ENCODE measurements around the gene CEP170B.
"Not testable (repeated sequence)": the region's sequence is repeated elsewhere in the genome, so short reads cannot be mapped to it uniquely, and the experiment has no call there.

Gene CEP170B

DNA sequence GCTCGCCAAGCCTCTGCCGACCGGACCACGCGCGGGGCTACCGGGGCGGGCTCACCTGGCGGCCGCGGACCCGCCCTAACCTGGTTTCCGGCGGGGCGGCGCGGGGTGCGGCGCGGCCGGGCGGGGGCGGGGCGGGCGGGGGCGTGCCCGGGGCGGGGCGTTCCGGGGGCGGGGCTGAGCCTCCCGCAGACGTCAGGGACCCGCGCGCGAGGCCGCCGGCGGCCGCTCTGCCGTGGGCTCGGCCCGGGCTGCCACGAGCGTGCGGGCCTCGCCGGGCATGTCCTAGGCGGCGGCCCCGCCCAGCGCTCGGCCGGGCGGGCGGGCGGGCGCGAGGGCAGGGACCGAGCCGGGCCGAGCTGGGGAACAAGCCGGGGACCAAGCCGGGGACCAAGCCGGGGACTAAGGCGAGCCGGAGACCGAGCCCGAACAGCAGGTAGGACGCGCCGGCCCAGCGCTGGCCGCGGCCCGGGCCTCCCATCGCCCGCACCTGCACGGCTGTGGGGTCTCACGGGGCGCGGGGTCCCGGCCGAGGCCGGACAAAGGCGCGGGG, at the start of gene CEP170B:
Gene CEP170B (plus strand): TSS at position 188 of the 550 bp plus-strand sequence. CDS start 3,183 bp downstream, outside the sequence.
- DNase-seq (ENCODE audit: low read depth in 3 of 3, low spot score in 1 of 3): peak in 2 of 3 donors; percentile 30 to 34

DNA sequence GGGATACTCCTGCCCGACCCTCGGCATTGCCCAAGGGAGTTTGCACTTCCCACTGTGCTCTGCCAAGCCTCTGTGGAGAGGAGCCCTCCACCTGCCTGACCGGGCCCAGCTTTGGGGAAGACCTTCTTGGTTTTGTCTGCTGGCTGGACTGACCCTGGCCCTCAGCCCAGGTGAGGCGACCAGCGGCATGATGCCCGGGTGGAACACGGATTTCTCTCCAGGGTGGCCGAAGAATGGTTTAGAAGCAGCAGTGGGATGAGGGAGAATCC, 48.5 kb upstream of the CEP170B start:
- no peak for DNase-seq (ENCODE audit: low read depth in 3 of 3, low spot score in 1 of 3)

DNA sequence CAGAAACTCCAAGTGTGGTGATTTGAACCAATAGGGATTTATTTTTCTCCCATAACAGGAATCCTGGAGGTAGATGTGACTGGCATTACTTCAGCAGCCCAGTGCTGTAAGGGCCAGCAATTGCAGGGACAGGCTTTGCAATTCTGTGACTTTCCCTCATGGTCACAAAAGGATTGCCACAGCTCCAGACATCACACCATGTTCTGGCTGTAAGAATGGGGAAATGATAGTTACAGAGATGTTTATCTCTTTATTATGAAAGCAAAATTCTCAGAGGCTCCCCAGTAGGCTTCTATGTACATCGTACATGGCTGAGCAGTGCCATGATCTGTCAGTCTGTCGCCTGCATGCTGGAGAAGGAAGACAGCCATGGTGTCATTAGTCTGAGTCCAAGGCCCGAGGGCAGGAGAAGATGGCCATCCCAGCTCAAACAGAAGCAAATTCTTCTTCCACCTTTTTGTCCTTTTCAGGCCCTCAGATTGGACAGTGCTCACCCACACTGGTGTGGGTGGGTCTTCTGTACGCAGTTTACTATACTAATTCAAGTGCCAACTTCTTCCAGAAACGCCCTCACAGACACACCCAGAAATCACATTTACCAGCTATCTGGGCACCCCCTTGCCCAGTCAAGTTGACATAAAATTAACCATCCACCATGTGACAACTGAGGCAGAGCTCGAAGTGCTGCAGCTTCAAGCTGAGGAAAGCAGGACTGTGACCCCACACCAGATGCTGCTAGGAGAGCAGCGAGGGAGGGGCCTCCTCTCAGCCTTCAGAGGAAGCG, 46.9 kb upstream of the CEP170B start:
- DNase-seq (ENCODE audit: low read depth in 3 of 3, low spot score in 1 of 3): no peak

DNA sequence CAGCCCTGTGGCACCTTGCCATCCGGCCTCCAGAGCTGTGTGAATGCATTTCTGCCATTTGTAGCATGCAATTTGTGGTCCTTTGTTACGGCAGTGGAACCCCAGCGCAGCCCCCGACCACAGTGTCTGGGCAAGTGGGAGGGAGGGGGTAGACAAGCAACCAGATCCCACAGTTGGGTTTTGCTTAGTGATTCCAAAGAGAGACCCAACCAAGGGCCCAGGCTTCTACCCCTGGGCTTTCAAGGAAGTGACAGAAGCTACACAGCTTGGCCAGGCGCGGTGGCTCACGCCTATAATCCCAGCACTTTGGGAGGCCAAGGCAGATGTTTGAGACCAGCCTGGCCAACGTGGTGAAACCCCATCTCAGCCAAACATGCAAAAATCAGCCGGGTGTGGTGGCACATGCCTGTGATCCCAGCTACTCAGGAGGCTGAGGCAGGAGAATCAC, 46.3 kb upstream of the CEP170B start:
- no peak for DNase-seq (ENCODE audit: low read depth in 3 of 3, low spot score in 1 of 3)

DNA sequence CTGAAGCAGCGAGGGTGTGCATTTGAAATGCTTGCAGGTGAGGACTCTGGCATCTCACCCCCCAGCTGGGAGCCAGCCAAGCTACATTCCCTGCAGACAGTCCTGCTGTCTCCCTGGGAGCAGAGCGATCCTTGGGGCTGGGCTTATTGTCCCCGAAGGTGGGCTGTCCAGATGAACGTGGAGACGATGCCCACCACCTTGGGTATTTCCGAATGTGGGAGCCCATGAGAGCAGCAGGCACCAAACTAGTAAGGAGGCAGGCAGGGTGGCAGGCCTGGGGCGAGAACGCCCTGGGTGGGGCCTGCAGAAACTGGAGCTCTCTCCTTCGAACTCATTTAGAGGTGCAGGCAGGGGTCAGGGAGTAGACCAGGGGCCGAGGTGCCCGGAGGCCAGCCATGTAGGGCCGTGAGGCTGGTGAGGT, 45.7 kb upstream of the CEP170B start:
- DNase-seq (ENCODE audit: low read depth in 3 of 3, low spot score in 1 of 3): no peak

DNA sequence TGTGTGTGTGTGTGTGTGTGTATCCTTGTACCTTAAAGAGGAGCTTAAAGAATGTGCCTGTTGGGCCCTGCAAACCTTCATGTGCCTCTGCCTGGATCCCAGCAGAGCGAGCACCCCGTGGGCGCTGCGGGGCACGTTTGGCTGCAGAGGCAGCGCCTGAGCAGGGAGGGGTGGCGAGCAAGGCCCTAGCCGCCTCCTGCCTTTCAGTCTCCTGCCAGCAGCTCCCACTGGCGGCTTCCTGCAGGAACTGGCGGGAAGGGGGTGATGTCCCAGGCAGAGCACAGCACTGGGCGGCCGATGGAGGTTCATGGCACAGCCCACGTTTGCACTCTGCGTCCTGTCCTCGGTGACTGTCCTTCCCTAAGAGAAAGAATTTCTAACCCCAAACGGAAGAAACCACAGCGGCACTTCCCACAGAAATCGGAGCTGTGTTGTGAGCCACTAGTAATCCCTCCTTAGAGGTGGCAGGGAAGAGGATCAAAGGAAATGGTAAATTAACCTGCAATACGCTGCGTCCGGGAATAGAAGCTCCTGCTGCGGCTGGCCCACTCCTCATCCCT, 44.3 kb upstream of the CEP170B start:
- DNase-seq (ENCODE audit: low read depth in 3 of 3, low spot score in 1 of 3): no peak

DNA sequence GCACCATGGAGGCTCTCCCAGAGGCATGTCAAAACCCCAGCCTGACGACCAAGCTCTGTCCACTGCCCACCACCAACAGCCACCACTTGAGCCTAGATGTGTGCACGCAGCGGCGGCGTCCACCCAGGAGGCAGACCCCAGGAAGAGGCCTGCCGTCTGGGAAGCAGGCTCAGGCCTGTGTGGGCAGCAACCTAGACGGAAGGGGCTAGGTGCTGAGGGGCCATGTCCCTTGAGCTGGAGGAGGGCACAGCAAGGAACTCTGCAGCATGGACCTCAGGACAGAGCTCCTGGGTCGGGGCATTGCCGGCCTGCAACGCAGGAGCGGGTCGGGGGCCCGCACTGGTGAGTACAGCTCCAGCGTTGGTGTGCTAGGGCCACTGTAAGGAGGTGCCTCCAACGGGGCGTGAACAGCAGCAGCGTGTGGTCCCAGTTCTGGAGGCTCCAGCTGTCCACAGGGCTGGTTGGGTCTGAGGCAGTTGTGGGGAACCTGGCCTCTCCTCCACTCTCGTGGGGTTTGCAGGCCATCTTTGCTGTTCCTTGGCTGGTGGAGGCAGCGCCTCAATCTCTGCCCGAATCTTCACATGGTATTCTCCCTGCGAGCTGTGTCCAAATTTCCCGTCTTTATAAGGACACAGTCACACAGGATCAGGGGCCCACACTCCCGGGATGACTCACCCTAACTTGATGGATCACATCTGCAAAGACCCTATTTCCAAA, 43.7 kb upstream of the CEP170B start:
- DNase-seq (ENCODE audit: low read depth in 3 of 3, low spot score in 1 of 3): no peak

DNA sequence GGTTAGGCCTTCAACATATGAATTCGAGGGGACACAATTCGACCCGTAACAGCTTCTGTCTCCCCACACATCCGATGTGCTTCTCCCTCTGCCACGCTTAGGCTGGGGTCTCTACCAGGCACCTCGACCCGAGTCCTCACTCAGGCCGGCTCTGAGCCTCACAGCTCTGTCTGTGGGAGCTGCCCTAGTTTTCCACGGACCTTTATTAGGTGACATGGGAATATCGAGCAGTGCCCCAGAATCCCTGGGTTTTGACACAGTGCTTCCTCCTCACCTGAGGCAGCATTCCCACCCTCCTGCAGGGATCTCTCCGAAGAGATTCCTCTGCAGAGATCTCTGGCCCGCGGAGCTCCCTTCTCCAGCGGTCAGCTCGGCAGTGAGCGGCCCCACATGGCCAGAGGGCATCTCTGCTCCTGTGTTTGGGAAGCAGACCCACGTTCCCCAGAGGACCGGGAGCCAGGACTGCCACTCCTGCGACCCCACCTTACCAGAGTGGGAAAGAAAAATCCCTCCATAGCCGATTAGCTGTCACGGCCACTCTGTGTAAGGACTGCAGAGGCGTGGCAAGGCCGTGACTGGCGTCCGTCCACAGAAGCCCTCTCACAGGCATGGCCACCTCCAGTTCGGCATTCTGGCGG, 43.0 kb upstream of the CEP170B start:
- DNase-seq (ENCODE audit: low read depth in 3 of 3, low spot score in 1 of 3): no peak

DNA sequence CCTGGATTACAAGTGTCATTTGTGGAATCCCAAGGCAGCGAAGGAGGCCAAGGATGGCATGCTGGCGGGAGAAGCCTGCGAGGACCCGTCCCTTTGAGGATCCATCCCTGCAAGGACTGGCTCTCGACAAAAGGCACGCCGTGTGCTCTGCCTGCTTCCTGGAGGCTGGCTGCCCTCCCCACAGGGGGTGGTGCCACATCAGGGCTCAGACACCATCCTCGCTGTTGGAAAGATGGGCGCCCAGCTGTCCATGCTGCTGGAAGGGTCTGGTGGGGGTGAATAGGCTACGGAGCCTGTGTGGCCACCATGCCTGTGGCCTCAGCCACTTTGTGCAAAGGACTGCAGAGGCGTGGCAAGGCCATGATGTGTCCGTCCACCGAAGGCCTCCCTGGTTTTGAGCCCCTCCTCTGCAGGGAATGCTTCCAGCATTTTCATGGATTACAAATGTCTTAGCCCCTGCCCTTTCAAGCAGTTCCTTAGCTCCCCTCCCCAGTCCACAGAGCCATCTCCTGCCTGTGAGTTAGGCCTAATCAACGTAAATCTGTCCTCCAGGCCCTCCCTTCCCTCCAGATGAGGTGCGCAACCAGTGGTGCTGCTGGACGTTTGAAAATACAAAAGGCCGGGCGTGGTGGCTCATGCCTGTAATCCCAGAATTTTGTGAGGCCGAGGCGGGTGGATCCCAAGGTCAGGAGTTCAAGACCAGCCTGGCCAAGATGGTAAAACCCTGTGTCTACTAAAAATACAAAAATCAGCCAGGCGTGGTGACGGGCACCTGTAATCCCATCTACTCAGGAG, 42.0 kb upstream of the CEP170B start:
- DNase-seq (ENCODE audit: low read depth in 3 of 3, low spot score in 1 of 3): no peak

DNA sequence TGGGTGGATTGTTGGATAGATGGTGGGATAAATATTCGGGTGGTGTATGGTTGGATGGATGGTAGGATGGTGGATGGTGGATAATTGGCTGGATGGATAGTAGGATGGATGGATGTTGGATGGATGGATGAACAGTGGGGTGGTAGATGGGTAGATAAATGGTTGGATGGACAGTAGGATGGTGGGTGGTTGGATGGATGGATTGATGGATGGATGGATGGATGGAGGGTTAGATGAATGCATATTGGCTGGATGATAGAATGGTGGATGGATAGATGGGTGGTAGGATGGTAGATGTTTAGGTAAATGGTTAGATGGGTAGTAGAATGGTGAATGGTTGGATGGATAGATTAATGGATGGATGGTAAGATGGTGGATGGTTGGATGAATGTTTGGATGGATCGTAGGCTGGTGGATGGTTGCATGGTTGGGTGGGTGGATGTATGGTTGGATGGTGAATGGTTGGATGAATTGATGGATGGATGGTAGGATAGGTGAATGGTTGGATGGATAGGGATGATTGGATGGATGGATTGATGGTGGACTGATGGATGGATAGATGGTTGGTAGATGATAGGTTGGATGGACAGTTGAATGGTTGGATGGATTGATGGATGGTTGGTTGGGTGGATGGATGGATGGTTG, 40.6 kb upstream of the CEP170B start:
- DNase-seq (ENCODE audit: low read depth in 3 of 3, low spot score in 1 of 3): no peak

DNA sequence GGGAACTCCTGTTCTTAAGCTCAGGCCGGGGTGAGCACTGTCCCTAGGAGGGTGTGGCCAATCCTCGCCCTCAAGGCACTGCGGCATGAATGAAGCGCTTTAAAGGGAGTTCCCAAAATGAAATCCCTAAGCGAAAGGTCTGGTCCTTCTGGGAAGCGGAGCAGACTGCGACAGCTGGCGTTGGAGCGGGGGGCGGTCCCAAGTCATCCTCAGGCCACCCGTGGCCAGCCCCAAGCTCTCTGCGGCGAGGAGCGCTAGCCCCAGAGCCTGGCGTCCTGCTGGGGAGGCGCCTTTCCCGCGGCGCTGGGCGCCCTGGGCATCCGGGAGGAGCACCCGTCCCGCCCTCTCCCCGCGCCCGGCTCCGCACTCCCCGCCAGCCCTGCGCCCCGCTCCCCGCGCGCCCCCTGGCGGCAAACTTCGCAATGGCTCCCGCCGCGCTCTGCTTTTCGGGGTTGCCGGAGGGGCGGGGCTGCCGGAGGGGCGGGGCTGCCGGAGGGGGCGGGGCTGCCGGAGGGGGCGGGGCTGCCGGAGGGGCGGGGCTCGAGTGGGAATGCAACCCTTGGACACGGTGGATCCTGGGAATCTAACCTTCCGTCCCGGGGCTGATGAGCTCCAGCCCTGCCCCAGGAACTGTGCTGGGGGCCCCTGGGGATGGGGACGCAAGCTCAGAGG, 38.7 kb upstream of the CEP170B start:
- peak; percentile 86 to 98 (median 91) for DNase-seq (ENCODE audit: low read depth in 3 of 3, low spot score in 1 of 3)

DNA sequence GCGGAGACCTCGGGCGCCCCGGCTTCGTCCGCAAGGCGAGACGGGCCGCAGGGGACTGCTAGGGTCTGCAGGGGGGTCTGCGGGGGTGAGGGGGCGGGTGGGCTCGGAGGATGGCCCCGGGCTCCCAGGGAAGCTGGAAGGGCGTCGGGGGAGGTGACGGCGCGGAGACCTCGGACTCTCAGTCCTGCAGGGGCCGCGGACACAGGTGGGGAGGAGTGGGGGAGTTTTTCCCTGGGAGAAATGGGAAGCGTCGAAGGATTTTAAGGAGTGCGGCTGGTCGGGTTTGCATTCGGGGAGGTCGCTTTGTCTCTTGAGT, 38.2 kb upstream of the CEP170B start:
- DNase-seq (ENCODE audit: low read depth in 3 of 3, low spot score in 1 of 3): no peak

DNA sequence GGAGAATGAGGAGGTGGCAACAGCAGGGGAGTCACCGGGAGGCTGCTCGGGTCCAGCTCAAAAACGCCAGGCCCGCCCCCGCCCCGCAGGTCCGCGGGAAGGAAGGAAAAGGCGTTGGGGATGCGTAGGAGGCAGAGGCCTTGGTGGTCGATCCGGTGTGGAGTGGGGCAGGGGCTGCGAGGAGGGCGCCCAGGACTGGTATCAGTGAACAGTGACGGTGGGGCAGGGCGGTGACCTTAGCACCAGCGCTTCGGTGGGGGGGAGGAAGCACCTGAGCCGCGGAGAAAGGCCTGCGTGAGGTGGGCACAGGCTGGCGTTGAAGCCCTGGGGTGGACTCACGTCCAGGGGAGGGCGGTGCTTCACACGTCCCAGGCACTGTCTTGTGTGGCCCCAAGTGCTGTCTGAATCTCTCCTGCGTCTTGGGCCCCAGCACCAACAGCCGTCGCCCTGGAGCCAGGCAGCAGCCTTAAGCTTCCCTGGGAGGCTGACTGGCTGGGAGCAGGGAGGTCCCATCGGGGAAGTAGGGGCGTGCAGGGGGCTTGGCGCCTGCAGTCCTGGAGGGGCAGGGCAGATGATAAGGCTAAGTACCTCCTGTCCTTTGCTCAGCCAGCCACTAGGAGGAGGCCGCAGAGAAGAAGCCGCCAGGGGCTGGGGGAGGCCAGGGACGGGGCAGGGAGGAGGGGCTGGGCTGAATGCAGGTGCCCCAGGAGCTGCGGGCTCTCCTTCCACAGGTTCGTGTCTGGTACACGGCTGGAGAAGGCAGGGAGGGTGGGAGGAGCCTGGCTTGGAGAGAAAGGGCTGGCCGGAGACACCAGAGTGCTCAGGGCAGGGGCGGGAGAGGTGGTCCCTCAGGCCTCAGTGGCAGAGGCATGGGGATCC, 37.7 kb upstream of the CEP170B start:
- peak in 2 of 3 donors; percentile 18 to 35 for DNase-seq (ENCODE audit: low read depth in 3 of 3, low spot score in 1 of 3)

DNA sequence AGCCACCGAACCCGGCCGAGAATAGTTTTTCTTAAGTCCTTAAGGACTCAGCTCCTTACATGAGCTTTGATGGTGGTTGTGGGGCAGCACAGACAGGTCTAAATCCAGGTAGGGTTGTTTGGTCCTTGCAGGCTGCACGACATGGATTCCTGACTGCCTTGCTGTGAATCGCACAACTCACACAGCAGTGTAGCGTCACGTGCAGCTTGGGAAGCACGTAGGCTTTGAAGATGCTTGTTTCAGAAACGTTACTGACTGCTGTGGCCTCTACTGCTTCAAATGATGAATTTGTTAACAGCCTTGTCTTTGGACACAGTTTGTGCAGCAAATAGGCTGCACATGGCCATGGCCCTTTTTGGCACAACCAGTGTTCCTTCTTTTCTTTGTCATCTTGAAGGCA, 34.3 kb upstream of the CEP170B start:
- DNase-seq (ENCODE audit: low read depth in 3 of 3, low spot score in 1 of 3): no peak

DNA sequence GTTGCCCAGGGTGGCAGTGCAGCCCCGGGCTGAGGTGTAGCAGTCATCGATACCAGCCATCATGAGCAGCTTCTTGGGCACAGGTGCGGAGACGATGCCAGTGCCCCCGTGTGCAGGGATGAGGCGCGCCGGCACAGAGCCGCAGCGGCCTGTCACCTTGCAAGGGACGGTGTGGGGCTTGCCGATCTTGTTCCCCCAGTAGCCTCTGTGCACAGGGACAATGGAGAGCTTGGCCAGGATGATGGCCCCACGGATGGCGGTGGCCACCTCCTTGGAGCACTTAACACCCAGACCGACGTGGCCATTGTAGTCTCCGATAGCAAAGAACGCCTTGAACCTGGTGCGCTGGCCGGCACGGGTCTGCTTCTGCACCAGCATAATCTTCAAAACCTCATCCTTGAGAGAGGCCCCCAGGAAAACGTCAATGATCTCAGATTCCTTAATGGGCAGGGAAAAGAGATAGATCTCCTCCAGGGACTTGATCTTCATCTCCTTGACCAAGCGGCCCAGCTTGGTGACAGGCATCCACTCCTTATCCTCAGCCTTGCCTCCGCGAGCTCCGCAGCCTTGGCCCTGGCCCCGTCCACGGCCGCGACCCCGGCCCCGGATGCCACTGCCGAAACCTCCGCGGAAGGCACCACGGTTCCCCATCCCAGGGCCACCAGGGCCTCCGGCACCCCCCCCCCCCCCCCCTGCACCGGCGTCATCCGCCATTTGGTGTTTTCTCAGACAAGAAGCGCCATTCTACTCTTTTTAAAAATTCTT, 28.7 kb upstream of the CEP170B start:
- not testable (repeated sequence) for DNase-seq (ENCODE audit: low read depth in 3 of 3, low spot score in 1 of 3)

DNA sequence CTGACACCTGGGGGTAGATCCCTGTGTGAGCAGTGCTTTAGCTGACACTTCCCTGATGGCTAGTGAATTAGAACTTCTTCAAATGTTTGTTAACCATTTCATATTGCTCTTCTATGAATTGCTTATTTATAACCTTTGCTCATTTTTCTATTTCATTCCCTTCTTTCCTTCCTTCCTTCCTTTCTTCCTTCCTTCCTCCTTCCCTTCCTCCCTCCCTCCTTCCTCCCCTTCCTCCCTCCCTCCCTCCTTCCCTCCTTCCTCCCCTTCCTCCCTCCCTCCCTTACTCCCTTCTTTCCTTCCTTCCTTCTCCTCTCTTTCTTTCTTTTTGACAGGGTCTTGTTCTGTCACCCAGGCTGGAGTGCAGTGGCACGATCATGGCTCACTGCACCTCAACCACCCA, 23.3 kb upstream of the CEP170B start:
- DNase-seq (ENCODE audit: low read depth in 3 of 3, low spot score in 1 of 3): no peak

DNA sequence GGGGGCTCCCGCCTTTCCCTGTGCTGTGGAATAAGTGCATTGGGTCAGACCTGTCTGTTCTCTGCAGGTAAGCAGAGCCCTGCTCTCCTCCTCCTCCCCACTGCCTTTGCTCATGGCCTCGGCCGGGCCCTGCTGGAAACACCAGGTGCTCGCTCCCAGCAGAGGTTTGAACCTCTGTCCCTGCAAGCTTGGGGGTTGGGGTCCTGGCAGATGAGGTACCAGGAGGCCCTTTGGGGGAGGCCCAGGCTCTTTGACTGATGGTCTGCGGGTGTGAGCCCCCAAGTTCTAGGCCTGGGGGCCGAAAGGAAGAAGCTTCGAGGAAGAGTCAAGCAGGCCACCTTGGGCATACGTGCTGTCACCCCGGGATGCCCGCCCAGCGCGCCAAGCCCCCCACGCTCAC, 22.1 kb upstream of the CEP170B start:
- no peak for DNase-seq (ENCODE audit: low read depth in 3 of 3, low spot score in 1 of 3)

Data from stimulated activated CD4-positive, alpha-beta T cell treated with anti-CD3 and anti-CD28 coated beads, TNF-alpha, amount 100 ng/mL, for 1 hour (primary cell).